ENCODE data around the gene ADAMTS8.

GRCh38 chr11:130369713-130370112 lies 58.7 kb downstream of the ADAMTS8 start:
- TF ChIP-seq ZBTB11 (CRISPR knock-in tag; IDR thresholded peaks at IDR 0.05) (no peak), ZNF740 (CRISPR knock-in tag; IDR thresholded peaks at IDR 0.05) (no peak), ZNF740 (tag; IDR thresholded peaks at IDR 0.05) (no peak), NRF1 (conservative IDR thresholded peaks at IDR 0.05 in 1 of 2, IDR thresholded peaks at IDR 0.05 in 1 of 2) (no peak), JUNB (CRISPR knock-in tag; conservative IDR thresholded peaks at IDR 0.05) (no peak), SAFB2 (IDR thresholded peaks at IDR 0.05; ENCODE audit: borderline replicate concordance, low read depth, low read length, severe bottlenecking) (no peak), TCF7 (IDR thresholded peaks at IDR 0.05; ENCODE audit: borderline replicate concordance) (no peak), NFRKB (IDR thresholded peaks at IDR 0.05; ENCODE audit: low read depth) (no peak), KDM1A (IDR thresholded peaks at IDR 0.05) (no peak), MBD1 (CRISPR knock-in tag; IDR thresholded peaks at IDR 0.05) (no peak), POLR2AphosphoS2 (IDR thresholded peaks at IDR 0.05; ENCODE audit: low read length) (no peak), NR4A1 (CRISPR knock-in tag; IDR thresholded peaks at IDR 0.05) (no peak), NR4A1 (tag; IDR thresholded peaks at IDR 0.05) (no peak), NFYB (IDR thresholded peaks at IDR 0.05; ENCODE audit: extremely low read depth, insufficient read length) (no peak)
